Gastroesophageal sphincter (tissue), 4 donors: Measurements from ENCODE around the gene CSF1. TPM values are rescaled to one million over a fixed set of nuclear protein-coding genes. Genes with fewer than 3 reads are reported as not detected.
"Not testable (repeated sequence)": the region's sequence is repeated elsewhere in the genome, so short reads cannot be mapped to it uniquely, and the experiment has no call there.

Source experiments
- ATAC-seq: fragments of 150-250 bp; one replicate; pipeline ENCODE4 v1.9.1; 2016; ENCODE audit warnings: mild to moderate bottlenecking, moderate library complexity
- H3K27ac ChIP-seq, 4 donors: fragments of 200-600 bp; sonication (generic) in 3 of 4; 1 replicate in 3 of 4; 2 replicates in 1 of 4; pipeline ENCODE4 v1.5.1; 2016 to 2019
- H3K27me3 ChIP-seq: fragments of 200-600 bp; sonication (generic); one replicate; pipeline ENCODE4 v1.5.1; 2019
- H3K36me3 ChIP-seq, 2 donors: fragments of 200-600 bp; sonication (generic); one replicate each; pipeline ENCODE4 v1.5.1; 2019; ENCODE audit warnings: control low read depth in 1 of 2
- H3K4me1 ChIP-seq, 3 donors: fragments of 200-600 bp; sonication (generic); 1 replicate in 2 of 3; 2 replicates in 1 of 3; pipeline ENCODE4 v1.5.1; 2016 to 2019; ENCODE audit warnings: control low read depth in 2 of 3
- H3K4me3 ChIP-seq, 2 donors: fragments of 200-600 bp; sonication (generic); one replicate each; pipeline ENCODE4 v1.5.1; 2019; ENCODE audit warnings: mild to moderate bottlenecking in 1 of 2, moderate library complexity in 1 of 2
- H3K9me3 ChIP-seq, 3 donors: fragments of 200-600 bp; sonication (generic); one replicate each; pipeline ENCODE4 v1.5.1; 2017 to 2019; ENCODE audit warnings: control low read depth in 2 of 3
- CTCF ChIP-seq, 4 experiments: fragments of 200-600 bp in 2 of 4; fragments of 450-650 bp in 2 of 4; sonication (generic) in 1 of 4; IDR thresholded peaks; one replicate each; pipeline ENCODE4 v1.5.1; 2017 to 2019; ENCODE audit warnings: antibody characterized with exemption in 4 of 4, mild to moderate bottlenecking in 2 of 4, moderate library complexity in 2 of 4
- EP300 ChIP-seq: sonication (generic); formaldehyde crosslinking; IDR thresholded peaks from one replicate; pipeline ENCODE4 v1.6.1; 2017; ENCODE audit warnings: antibody characterized with exemption, mild to moderate bottlenecking
- POLR2A ChIP-seq, 2 donors: fragments of 450-650 bp; IDR thresholded peaks; one replicate each; pipeline ENCODE4 v1.6.1; 2017; ENCODE audit warnings: antibody characterized with exemption in 2 of 2, mild to moderate bottlenecking in 2 of 2, moderate library complexity in 1 of 2
- POLR2AphosphoS5 ChIP-seq: sonication (generic); formaldehyde crosslinking; IDR thresholded peaks from one replicate; pipeline ENCODE4 v1.6.1; 2017; ENCODE audit warnings: antibody characterized with exemption
- WGBS, 2 donors: methylation state at CpG; one replicate each; pipeline ENCODE4 v1.1.5; 2018; ENCODE audit warnings: low coverage in 1 of 2; 5-methylcytosine and 5-hydroxymethylcytosine counted together
- total RNA-seq, 4 donors: library from RNA; depleted of rRNA; stranded (reverse); fragments of >200 nt; gene quantifications; one replicate each; pipeline ENCODE4 v1.1.0, GENCODE V29; 2016

Gene CSF1
- total RNA-seq, 4 donors from 2014 or later = 29.6 to 50.8 (median 45.9) TPM

DNA sequence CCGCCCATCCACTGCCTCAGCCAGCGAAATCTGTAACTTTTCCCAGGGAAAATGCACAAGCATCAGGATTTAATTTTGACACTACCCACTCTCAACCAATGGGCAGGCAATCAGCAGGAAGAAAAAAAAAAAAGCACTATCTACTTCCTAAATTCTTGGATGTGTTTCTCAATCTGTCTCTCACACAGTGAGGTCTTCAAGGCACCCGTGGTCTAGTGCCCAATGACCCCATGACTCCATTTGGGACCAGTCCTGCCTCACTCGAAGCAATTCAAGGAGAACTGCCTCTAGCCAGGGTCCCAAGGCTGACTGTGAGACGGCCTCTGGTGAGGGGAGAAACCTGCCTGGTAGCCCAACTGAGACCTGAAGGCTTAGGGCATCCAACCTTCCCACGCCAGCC is 35.9 kb downstream of the CSF1 start:
- no peaks in the 10 kb centered on the region for H3K9me3 ChIP-seq
- 76 to 86% methylated on average over 3 of the region's 6 CpGs for WGBS, 2 donors
- no peaks in the 10 kb centered on the region for H3K36me3 ChIP-seq
- TF ChIP-seq POLR2AphosphoS5 = no peak
- no peak for TF ChIP-seq CTCF (IDR thresholded peaks at IDR 0.05)
- no peak for TF ChIP-seq EP300
- TF ChIP-seq POLR2A (IDR thresholded peaks at IDR 0.05) = no peak
- no peak for ATAC-seq
- H3K4me1 ChIP-seq = no peaks in the 10 kb centered on the region
- no peak overlapping the region for H3K4me3 ChIP-seq
- no peak overlapping the region for H3K27ac ChIP-seq
- no peaks in the 10 kb centered on the region for H3K27me3 ChIP-seq

DNA sequence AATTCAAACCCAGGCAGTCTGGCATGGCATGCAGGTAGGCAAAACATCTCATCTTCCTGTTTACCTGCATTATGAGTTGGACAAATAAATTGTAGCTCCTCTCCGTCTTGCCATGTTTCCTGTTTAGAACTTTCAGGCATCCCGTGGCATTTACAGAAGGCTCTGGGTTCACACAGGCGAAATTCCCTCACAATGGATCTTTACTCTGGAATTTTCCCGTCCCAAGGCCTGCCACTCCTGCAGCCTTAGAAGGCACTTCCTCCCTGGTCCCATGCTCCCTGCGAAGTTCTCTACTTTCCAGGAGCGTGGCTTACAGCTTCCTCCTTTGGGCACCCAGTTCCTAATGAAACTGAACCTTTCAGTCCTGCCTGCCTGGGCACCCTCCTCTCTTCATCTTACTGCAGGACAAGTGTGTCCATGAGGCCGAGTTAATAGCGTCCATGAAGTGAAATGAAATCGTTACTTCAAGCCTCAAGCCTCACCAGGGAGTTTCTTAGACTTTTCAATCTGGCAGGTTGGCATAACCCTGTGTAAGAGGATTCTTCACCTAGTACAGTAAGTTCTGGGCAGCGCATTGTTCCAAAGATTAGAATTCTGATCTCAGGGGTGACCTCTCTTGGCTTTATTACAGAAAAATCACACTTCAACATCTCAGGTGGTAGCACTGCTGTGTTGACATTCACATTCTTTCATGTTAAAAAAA is 37.1 kb downstream of the CSF1 start:
- 58 to 66% methylated on average over 8 to 10 of the region's 10 CpGs for WGBS, 2 donors
- no peak overlapping the region for H3K27ac ChIP-seq
- H3K4me3 ChIP-seq = no peak overlapping the region
- no peaks in the 10 kb centered on the region for H3K9me3 ChIP-seq
- TF ChIP-seq POLR2A (IDR thresholded peaks at IDR 0.05) (no peak), CTCF (IDR thresholded peaks at IDR 0.05) (no peak), EP300 (no peak), POLR2AphosphoS5 (no peak)
- H3K36me3 ChIP-seq = no peaks in the 10 kb centered on the region
- no peak for ATAC-seq
- no peaks in the 10 kb centered on the region for H3K4me1 ChIP-seq
- no peaks in the 10 kb centered on the region for H3K27me3 ChIP-seq

DNA sequence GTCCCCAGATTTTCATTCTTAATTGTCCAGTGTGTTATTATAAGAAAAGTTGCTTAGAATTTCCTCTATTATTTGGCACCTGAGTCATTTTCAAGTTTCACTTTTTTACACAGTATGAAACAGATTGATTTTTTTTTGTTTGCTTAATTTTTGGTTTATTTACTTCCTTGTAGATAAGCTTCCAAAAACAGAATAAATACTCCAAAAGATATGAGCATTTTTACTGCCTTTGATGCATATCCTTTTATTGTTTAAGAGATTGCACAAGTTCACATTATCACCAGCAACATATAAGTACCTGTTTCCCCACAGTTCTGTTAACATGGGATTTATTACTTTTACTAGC is 37.6 kb downstream of the CSF1 start:
- Histone ChIP-seq H3K9me3 (no peaks in the 10 kb centered on the region), H3K4me1 (no peaks in the 10 kb centered on the region), H3K4me3 (no peak overlapping the region), H3K27ac (no peak overlapping the region), H3K27me3 (no peaks in the 10 kb centered on the region), H3K36me3 (no peaks in the 10 kb centered on the region)
- TF ChIP-seq POLR2A (IDR thresholded peaks at IDR 0.05) (no peak), POLR2AphosphoS5 (no peak), EP300 (no peak), CTCF (IDR thresholded peaks at IDR 0.05) (no peak)
- no peak for ATAC-seq

DNA sequence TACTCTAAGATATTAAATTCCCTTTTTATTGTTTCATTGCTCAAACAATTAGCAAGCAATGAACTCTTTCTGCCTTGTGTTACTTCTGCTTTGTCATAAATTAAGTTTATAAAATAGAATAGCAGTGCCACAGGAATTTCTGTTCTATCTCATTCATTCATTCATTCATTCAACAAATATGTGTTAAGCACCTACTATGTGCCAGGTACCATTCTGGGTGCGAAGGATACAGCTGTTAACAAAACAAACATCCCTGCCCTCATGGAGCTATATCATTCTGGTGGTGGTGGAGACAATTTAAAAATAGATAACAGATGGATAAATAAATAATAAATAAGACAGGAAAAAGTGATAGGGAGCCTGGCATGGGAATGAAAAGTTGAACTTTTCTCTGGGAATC is 39.4 kb downstream of the CSF1 start:
- Histone ChIP-seq H3K27me3 (no peaks in the 10 kb centered on the region), H3K36me3 (no peaks in the 10 kb centered on the region), H3K27ac (no peak overlapping the region), H3K4me3 (no peak overlapping the region), H3K4me1 (peaks cover 0 to 5% (median 0%) of the 10 kb centered on the region in 3 donors), H3K9me3 (no peaks in the 10 kb centered on the region)
- no peak for ATAC-seq
- WGBS, 2 donors = 89 to 100% methylated on average over 1 of the region's 1 CpG
- no peak for TF ChIP-seq CTCF (IDR thresholded peaks at IDR 0.05)
- TF ChIP-seq EP300 = no peak
- TF ChIP-seq POLR2AphosphoS5 = no peak
- no peak for TF ChIP-seq POLR2A (IDR thresholded peaks at IDR 0.05)

GRCh38 chr1:109950509-109950908 is 39.9 kb downstream of the CSF1 start:
- Histone ChIP-seq H3K27ac (no peak overlapping the region), H3K9me3 (no peaks in the 10 kb centered on the region), H3K27me3 (no peaks in the 10 kb centered on the region), H3K36me3 (no peaks in the 10 kb centered on the region), H3K4me1 (peaks cover 0 to 5% (median 0%) of the 10 kb centered on the region in 3 donors), H3K4me3 (no peak overlapping the region)
- no peak for TF ChIP-seq POLR2AphosphoS5
- no peak for TF ChIP-seq CTCF (IDR thresholded peaks at IDR 0.05)
- 90 to 100% methylated on average over 2 of the region's 2 CpGs for WGBS, 2 donors
- no peak for ATAC-seq

DNA sequence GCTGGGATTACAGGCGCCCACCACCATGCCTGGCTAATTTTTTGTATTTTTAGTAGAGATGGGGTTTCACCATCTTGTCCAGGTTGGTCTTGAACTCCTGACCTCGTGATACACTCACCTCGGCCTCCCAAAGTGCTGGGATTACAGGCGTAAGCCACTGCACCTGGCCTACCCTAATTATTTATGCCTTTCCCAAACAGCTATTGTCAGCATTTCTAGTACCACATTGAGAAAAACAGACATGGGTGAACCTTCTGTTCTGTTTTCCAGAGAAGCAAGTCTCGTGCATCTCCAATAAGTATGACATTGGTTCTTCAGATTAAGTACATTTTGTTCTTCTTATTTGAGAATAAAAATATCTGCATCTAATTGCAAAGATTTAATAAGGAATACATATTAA is 40.9 kb downstream of the CSF1 start:
- H3K36me3 ChIP-seq, H3K4me3 ChIP-seq, H3K27me3 ChIP-seq, H3K27ac ChIP-seq, ATAC-seq, H3K9me3 ChIP-seq, H3K4me1 ChIP-seq: not testable (repeated sequence)
- 93 to 98% methylated on average over 5 of the region's 5 CpGs for WGBS, 2 donors
